Endometrium (tissue), 2 donors: Measurements from ENCODE around the gene REM2.

Experiments
- FAIRE-seq: peaks from 2 replicates; lab custom pipeline; 2012; peaks lifted over from hg19 to GRCh38; lab: Jason Lieb, UNC
- donor health status: control.
- donor health status: control.

The REM2 gene

DNA sequence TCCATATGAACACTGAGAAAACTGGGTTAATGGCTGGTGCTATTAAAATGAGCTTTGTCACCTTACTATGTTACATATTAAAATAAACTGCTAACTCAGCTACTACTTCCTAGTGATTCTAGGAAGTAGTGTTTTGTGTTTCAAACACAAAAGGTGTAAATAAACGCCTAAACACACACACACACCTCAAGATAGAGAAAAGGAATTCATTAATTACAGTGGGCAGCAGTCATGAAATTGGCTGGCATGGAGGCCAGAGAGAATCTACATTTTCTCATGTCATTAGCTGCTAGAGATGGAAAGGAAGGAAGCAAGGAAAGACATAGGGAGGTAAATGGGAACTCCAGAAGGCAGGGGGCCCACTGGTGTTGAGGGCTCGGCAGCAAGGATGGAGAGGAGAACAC, 46.9 kb downstream of the REM2 start:
- no peak for FAIRE-seq

DNA sequence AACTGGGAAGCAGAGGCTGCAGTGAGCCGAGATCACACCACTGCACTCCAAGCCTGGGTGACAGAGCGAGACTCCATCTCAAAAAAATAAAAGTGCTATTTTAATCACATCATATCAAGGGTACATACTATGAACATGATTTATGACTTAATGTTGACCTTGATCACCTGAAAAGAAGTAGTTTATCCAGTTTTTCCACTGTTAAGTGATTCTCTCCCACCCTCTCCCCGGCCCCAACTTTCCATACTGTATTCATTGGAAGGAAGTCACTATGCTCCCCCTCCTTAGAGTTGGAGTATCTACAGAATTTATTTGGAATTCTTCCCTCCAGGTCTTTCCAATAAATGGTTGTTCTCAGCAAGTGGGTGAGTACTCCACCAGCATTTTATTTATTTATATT, 49.1 kb downstream of the REM2 start:
- no peak for FAIRE-seq

DNA sequence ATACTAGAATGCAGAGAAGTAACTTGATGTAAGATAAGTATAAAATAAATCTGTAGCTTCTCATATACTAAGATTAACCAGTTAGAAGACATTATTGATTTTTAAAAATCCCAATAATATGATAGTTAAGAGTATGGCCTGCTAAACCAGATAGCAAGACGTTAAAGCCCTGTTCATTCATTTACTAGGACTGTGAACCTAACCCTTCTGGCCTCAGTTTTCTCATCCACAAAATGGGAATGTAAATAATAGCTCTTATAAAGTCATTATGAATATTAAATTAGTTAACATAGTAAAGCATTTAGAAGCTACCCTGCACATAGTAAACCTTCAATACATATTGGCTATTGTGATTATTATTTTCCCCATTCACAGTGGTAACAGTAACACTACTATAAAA, 52.1 kb downstream of the REM2 start:
- FAIRE-seq = no peak
